GM18909 (cell line): ENCODE data around the gene CACNA1G.

Source experiments
- ATAC-seq: cut with Tn5 transposase; IDR thresholded peaks from one replicate; pipeline ENCODE4 v1.9.1; 2021; ENCODE audit warnings: mild to moderate bottlenecking; ENCODE audit not compliant: unreplicated experiment, poor library complexity

The CACNA1G gene

DNA sequence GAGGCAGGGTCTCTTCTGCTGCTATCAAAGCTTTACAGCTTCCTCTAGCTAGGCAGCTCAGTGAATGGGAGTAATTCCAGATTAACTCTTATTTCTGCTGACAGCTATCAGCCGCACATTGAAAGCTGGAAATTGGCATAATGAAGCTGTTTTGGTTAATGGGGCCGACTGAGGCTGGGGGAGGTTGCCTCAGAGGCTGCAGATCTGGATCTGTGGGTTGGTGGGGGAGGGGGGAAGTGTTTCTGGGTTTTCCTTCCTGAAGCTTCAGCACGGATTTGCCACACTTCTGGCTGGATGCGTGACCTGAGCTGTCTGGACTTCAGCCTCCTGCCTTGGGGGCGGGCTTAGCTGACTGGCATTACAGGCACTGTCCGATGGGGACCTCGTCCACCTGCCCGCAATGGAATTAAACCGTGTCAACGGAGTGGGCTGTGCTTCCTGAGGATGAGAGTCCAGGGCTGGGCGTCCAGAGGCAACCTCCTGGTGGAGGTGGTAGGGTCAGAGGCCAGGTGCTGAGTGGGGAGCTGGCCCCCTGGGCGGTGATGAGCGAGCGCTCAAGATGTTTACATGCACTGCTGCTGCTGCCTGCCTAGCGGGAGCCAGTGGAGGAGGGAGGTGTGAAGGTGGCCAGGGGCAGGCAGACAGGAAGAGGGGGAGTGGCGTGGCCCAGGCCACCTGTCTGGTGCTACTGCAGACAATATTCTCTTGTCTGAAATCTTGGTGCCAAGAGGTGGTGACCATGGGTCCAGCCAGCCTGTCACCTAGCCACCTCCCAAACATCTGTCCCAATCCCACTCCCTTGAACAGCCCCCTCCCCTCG, 67.5 kb downstream of the CACNA1G start:
- ATAC-seq = no peak

DNA sequence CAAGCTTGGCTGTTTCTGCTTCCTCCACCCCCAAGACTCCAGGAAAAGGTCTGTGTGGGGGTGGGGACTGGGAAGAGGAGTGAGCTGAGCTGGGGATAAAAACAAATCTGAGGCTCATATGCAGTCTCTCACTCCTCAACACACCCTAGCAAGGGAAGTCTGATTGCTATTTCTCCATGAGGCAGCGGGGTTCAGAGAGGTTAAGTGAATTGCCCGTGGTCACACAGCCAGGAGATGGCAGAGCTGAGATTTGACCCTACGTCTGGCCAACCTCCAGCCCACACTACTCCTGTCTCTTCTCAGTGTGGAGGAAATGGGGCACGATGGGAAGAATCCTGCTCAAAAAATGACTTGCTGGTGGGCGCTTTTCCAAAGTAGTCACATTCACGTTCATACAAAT, 69.4 kb downstream of the CACNA1G start:
- no peak for ATAC-seq

- ATAC-seq = no peak
Measured at GRCh38 chr17:50630524-50631194, 70.1 kb downstream of the CACNA1G start.

- ATAC-seq = no peak
Measured at GRCh38 chr17:50631195-50631907, 70.8 kb downstream of the CACNA1G start.

DNA sequence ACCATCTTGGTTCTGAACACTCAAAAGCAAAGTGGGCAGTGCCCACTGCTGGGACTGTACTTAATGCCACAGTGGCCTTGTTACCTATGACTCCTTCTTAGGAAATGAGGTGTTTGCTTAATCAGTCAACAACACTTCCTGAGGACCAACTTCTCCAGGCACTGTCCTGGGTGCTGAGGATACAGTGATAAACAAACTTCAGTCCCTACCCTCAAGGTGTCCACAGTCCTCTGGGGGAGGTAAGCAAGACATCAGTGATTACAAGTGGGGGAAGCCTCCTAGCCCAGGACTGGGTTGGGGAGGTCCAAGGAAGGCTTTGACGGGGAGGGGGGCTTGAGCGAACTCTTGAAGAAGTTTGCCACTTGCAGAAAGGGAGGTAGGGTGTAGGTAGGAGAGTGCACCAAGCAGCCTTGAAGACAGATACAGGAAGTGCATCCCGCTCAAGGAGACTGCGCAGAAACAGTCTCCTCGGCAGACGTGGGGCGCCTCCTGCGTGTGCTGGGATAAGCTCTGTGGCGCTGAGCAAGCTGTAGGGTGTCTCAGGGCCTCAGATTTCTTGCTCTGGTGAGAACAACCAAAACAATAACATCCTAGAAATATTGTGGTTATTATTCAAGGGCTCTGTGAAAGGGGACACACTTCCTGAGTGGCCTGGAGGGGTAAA, 71.5 kb downstream of the CACNA1G start:
- no peak for ATAC-seq

DNA sequence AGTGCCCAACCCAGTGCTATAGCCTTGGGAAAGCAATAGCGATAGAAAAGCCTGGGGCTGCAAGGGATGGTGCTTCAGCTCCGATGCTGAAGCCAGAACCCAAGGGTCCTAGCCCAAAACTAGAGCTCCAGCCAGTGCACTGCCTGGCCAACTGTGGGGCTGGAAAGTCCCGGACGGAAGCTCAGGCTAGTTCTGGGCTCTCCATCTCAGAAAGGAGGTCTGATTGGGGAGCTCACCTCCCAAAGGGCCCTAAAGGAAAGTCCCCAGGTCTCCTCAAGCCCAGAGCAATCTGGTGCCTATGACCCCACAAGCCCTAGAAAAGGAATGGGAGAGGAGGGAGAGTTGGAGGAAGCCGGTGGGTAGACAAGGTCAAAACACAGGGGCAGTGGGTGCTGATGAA, 72.1 kb downstream of the CACNA1G start:
- ATAC-seq = no peak

GRCh38 chr17:50633683-50634082, 73.2 kb downstream of the CACNA1G start:
- ATAC-seq = no peak

DNA sequence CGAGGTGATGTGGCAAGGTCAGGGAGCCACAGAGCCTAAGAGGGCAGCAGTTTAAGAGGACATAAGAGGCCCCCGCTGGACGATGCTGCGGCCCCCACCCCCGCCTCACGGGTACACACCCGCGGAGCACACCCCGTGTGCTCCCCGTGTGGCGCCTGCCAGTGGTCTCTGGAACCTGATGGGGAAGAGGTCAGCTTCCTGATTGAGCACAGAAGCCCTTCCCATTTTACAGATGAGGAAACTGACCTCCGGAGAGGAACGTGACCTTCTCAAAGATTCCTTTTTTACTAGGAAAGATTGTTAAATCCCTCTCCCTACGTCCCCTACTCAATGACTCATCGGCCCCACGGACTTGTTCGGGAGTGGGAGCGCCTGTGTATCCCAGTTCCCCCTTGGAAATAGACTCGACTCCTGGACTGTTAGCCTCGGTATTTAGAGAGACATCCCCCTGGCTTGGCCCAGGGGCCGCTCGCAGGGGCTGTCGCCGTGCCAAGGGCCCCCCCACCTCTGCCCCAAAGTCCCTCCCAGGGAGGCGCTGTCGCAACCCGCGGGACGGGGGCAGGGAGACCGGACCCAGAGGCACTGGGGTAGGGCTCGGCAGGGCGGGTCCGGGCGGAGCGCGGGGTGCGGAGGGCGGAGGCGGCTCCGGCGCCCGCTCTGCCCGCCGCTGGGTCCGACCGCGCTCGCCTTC, 73.9 kb downstream of the CACNA1G start, which contains the start of gene ABCC3:
TSS of gene ABCC3 (plus strand) at position 658 of the 691 bp plus-strand sequence. CDS start 56 bp downstream, outside the sequence.
- no peak for ATAC-seq

DNA sequence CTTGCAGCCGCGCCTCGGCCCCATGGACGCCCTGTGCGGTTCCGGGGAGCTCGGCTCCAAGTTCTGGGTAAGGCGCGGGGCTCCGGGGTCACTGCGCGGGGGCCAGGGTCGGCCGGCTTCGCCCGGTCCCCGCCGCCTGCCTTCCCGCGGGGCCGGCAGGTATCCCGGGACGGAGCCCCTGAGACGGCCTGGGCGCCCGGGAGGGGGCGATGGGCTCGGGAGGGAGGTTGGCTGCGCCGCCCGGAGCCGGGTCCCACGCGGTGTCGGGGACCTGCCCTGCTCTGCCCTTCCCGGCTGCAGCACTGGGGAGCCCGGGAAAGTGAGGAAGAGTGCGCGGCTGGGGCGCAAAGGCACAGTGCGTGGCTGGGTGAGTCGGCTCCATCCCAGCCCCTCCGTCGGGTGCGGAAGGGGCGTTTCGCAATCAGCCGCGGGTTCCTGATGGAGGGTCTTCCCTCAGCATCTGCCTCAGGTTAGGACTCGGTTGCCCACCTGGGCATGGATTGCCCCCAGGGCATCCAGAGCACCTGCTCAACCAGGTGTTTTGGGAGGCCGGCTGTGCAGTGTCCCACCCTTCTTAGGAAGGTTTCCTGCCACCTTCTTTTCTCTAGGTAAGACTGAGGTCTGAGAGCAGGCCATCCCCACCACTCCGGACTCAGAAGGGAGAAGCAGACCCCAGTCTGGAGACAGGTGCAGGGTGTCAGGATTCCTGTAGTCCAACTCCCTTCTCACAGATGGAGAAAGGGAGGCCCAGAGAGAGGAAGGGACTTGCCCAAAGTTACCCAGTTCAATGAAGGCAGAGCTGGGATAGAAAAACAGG, 74.6 kb downstream of the CACNA1G start:
- ATAC-seq = no peak

- no peak for ATAC-seq
Measured at GRCh38 chr17:50635732-50635981, 75.1 kb downstream of the CACNA1G start.

DNA sequence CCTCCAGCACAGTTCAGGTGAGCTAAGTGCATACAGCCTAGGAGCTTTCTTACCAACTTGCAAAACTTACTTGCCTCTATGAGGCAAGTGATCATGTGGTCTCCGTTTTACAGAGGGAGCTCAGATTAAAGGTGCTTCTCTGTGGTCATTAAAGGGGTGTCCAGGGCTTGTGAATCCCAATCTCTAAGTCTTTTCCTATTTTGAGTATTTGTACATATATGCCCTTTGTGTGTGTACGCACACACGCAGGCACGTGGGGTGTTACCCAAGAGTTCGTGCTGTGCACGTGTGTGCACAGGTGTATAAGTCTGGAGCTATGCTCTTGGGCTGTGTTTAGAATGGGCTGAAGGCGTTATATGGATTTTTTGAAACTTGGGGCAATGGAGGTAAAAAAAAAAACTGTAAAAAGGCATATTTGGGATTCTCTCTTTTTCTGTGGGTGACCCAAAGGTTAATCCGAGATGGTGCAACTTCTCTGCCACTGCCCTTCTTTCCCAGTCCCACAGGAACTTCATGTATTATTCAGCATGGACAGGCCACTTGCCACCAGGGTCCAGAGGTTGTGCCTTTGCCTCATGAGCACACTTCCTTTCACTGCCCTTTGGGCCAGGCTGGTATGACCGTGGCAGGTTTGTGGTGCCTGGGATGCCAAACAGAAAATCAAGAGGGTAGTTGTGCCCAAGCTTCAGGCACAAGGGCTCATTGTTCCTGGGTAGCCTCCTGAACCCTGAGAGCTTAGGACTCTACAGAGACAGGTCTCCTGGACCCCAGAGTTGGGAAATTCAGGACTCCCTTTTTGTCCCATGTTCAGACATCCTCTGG, 75.7 kb downstream of the CACNA1G start:
- no peak for ATAC-seq

GRCh38 chr17:50636804-50637195, 76.3 kb downstream of the CACNA1G start:
- no peak for ATAC-seq

DNA sequence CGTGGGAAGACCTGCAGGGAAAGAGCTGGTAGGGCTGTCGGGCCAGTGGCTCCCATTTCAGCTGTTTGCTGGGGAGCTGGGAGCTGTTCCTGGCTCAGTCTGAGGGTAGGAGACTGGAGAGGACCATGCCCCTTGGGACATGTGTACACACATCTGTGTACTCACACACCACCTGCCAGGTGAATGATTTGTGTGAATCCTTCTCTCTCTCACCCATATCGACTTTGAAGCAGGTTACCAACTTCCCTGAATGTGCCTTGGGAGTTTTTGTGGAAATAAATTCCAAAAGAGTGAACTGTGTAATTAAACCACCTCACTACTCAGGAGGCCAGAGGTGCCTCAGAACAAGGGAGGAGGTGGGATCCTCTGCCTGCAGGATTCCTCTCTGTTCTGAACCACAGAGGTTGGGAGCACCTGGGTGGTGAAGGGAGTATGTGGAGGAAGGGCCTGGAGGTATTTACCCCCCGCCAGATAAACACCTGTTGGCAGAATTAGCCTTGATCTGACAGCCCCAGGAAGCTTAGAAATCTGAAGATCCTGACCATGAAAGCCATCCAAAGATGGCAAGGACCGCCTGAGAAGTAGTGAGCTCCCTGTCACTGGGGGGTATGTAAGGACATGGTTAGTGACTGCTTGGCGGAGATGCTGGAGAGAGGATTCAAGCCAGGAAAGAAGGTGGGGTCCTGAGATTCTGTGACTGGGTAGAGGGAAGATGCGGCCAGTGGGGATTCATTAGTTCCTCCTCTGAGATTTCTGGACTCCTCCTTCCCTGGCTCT, 77.5 kb downstream of the CACNA1G start:
- ATAC-seq = no peak

GRCh38 chr17:50638606-50638965, 78.1 kb downstream of the CACNA1G start:
- no peak for ATAC-seq

DNA sequence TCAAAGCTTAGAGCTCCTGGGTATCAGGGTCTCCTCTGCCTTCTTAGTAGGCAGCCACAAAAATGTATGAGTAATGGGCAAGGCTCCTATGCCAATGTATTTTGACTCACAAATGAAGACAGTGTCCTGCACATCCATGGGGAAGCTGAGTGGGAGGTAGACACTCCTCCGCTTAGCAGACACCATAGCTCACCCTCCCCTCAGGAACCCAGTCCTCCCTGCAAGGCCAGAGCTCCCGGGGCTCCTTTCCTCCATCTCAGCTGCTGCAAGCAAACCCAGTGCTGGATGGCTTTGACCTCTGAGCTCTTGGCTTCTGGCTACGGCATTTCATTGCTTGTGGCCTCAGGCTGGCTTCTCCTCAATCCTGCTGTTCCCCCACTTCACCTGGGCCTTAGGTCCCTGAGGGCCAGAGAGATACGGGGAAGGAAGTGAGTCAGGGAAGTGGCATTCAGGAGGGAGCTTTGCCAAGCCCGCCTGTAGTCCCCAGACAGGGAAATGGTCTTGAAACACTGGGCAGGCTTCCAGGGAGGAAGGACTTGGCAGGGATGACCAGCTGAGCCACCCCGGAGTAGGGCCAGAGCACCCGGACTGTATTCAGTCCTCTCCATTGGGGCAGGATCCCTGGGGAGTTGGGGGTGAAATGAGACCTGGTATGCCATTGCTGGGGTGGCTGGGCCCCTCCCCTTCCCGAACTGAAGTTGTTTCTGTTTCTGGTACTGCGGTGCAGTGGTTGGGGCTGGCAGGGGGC, 78.6 kb downstream of the CACNA1G start:
- no peak for ATAC-seq

GRCh38 chr17:50640686-50641351, 80.3 kb downstream of the CACNA1G start:
- ATAC-seq = no peak

DNA sequence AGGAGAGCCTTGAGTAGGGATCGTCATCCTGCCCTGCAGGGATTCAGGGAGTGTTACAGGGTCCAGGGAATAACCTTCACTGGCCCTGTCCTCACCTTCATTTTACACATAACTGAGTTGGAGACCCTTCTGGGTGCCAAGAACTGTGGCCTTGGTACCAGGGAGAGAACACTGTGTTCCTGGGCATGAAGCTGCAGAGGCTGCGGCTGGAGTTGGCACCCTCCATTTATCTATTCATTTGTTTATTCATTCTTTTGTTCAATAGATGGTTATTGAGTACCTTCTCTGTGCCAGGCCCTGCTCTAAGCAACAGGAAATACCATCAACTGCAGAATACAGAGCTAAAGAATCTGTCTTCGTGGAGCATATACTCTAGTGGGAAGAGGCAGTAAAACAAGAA, 80.8 kb downstream of the CACNA1G start:
- no peak for ATAC-seq
